HG02798 (cell line): ENCODE results near the gene DHX32.

Experiments
- ATAC-seq: cut with Tn5 transposase; IDR thresholded peaks from one replicate; pipeline ENCODE4 v1.9.1; 2021; ENCODE audit warnings: mild to moderate bottlenecking; ENCODE audit not compliant: unreplicated experiment, poor library complexity

DHX32 gene

DNA sequence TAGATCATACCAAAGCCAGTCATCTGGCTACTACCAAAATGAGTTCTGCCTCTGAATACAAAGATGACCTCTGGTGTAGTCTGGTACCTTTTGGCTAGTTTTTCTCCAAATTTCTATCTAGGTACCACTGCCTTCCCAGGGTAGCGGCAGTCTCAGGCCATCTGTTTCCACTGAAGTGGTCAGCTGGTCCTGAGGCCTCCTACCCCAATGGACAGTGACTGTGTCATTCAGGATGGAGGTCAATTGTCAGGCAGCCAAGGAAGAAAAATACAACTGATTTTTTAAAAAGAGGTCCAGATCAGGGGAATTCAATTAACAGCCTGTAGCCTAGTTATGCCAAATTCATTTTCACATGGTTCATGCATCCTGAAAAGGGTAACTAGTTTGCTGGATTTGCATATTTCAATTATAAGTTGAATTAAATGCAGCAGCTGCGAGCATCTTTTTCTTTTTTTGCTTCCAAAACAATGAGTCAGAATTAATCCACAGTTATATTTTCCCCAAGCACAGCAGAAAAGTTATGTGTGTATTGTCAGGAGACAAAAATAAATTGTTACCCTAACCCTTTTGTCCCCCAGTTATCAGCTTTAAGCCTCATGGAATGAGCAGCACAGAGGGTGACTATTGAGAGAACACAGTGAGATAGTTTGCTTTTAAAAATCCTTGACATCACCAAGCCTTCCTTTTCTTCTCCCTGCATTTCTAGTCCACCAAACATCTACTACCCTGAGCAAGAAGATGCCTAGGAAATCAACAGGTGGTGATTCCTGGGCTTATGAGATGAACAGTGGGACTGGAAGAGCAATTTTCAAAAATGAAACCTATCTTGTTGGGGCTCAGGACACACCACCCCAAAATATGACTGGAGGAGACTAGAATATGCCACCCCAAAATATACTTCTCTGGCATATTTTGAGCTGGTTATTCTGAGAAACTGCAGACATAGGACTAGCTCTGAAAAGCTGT lies 30.0 kb downstream of the DHX32 start:
- no peak for ATAC-seq

DNA sequence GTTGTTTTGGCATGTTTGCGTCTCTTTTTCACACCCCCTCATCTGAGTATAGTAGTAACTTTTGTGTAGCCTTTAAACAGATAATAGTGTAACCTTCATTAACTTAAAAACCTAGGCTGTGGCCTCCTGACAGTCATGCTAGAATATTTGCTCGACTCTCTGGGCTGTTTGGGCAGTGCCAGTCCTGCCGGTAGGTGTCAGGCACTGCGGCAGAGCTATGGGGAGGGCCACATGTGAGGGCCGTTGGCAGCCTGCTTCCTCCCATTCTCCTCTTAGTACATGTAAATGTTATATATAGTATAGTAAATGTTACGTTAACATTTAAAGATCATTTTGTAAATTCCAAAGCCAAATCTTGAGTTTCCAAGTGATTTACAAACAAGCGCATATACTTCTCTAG lies 31.6 kb downstream of the DHX32 start:
- no peak for ATAC-seq

DNA sequence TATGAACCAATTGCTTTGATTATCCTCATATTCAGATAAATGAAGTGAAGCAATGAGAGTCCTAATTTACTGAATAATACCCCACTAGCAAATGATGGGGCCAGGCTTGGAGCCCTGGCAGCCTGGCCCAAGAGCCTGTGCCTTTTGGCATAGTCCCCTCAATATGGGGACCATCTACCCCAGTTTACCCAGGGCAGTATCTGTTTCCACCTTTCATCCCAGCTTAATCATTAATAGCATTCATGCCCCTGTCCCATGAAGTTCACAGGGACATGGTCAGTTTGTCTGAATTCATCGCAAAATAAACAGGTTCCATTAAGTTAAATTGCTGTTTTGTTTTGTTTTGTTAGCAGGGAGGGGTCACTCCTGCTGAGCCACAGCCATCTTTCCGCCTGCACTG lies 32.2 kb downstream of the DHX32 start:
- ATAC-seq = no peak

GRCh38 chr10:125848371-125848770 lies 32.7 kb downstream of the DHX32 start:
- no peak for ATAC-seq

DNA sequence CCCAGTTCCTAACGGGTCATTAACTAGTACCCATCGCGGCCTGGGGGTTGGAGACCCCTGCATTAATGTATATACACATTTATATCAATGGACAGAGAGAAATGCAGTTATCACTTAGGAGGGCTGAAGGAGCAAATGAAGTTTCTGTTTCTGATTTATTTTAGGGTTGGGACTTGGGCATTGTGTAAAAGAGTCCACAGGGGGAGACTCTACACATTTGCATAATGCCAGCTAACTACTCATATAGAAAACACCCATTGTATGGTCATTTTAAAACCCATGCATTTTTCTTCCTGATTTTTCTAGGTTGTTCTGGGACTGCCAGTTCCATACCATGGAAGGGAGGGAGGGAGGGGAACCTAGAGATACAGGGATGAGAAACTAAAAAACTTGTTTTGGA lies 34.2 kb downstream of the DHX32 start:
- peak; percentile 60 for ATAC-seq

GRCh38 chr10:125845617-125846016 lies 35.5 kb downstream of the DHX32 start:
- no peak for ATAC-seq

- ATAC-seq = no peak
Observed at GRCh38 chr10:125844751-125845221, 36.3 kb downstream of the DHX32 start.

DNA sequence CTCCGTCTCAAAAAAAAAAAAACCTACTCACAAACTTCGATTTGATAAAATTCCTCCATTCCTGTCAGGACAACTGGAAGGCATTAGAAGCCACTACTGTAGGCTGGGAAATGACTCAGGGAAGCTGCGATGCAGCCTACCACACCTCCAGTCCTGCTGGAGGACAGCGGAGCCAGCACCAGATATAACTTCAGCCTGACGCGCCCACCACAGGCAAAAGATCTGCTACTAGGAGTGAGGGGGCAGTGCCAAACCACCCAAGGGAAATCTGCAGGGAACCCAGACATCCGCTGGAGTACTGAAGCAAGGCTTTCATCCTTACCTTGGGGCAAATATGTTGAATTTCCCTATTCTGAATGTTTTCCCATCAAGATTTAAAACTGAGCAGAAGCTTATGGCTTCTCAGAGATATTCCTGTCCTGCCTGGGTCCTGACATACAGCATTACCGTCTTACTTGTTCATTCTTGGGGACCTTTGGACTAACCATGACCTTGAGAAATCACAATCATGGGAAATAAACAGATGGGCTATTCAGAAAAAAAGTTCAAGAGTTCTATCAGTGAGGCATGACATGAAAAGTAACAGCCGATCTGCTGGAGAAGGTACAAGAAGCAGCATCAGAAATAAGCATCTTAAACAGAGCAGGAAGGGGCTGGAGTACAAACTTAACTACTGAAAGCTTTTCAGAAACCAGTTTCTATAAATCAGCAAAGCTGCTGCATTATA lies 37.3 kb downstream of the DHX32 start:
- no peak for ATAC-seq

- no peak for ATAC-seq
Observed at GRCh38 chr10:125840955-125841354, 40.1 kb downstream of the DHX32 start.

DNA sequence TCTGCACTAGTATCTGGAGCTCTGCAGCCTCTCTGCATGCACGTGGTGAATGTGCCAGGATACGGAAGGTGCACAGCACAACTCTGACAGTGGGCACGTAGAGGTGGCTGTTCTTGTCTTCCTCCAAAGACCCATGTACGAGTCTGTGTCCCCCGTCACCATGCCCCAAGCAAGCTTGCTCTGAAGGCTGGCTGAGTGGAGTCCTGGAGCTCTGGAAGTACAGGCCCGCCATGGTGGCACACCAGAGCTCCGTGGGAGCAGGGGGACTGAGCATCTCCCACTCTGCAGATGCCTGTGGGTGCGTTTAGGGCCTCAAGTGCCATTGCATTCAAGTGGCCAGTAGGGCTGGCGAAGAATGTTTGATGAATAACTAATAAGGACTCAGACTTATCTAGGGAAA lies 40.7 kb downstream of the DHX32 start:
- no peak for ATAC-seq

GRCh38 chr10:125838802-125839575 lies 42.1 kb downstream of the DHX32 start:
- ATAC-seq = no peak

DNA sequence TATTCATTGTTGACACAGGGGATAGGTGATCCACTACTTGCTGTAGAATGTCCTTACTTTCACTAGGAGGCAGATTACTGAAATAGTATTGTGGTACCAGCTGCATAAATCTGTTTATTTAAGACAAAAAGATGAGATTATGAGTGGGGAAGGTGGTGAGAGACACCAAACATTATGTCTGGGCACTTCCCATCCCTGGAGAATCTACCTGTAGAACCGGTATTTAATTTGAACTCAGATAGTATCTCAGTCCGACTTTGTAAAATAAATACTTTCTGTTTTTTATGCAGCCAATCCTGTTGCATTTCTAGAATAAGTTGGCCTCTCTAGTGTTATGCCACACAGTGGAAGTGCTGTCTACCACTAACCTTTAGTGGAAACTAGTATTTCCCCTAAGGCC lies 44.3 kb downstream of the DHX32 start:
- no peak for ATAC-seq

GRCh38 chr10:125828311-125828710 lies 52.8 kb downstream of the DHX32 start:
- ATAC-seq = no peak

DNA sequence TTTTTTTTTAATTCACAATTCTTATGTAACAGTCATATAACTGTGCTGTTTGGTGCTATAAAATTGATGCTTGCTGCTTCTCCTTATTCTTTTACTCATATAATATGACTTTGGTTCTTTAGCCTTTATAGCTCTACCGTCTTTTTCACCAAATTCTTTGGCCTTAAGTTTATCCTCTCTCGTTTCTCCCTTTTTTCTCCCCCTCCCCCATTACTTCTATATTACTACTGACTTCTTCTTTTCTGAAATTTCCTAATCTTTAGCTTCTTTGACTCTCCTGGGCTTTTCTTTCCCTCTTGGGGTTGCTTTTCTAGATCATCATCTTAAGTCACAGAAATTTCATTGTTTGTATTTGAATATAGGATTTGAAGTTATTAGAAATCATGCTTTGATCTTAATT lies 54.0 kb downstream of the DHX32 start:
- no peak for ATAC-seq

DNA sequence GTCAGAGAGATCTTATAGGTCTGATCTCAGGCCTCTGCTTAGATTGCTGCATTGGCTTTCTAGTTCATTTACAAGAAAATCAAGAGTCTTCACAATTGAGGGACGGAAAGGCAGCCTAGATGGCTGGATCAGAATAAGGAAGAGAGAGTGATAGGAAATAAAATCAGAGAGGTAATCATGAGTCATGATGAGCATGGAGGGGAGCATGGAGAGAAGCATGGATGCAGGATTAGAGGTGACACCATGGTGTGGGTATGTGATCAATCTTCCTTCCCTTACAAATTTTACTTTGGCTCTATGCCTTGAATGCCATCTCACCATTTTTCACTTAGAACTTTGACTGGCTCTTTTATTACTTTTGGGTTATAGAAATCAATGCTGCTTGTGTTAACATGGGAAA lies 56.4 kb downstream of the DHX32 start:
- no peak for ATAC-seq

DNA sequence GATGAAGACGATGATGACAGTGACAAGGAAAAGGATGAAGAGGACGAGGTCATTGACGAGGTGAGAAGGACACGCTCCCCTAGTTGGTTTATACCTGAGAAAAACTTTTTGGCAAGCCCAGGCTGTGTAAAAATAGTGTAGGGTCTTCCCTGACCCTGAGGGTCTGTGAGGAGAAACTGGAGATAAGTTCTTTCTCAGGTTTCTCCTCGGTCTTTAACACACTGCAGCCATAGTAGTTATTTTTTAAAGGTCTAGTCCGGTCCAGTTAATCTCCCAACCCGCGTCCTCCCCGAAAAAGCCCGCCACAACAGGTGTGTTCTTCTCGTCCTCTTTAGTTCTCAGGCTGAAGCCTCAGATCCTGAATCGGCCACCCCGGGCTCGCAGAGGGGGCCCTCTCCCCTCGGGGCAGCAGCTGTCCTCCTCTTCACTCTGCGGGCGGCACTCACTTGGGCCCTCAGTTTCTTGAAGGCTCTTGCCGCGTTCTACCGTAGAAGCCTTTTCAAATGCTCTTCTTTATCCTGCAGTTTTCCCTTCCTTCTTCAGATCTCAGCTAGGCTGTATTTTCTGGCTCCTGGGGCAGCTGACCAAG lies 57.3 kb downstream of the DHX32 start:
- ATAC-seq = no peak

DNA sequence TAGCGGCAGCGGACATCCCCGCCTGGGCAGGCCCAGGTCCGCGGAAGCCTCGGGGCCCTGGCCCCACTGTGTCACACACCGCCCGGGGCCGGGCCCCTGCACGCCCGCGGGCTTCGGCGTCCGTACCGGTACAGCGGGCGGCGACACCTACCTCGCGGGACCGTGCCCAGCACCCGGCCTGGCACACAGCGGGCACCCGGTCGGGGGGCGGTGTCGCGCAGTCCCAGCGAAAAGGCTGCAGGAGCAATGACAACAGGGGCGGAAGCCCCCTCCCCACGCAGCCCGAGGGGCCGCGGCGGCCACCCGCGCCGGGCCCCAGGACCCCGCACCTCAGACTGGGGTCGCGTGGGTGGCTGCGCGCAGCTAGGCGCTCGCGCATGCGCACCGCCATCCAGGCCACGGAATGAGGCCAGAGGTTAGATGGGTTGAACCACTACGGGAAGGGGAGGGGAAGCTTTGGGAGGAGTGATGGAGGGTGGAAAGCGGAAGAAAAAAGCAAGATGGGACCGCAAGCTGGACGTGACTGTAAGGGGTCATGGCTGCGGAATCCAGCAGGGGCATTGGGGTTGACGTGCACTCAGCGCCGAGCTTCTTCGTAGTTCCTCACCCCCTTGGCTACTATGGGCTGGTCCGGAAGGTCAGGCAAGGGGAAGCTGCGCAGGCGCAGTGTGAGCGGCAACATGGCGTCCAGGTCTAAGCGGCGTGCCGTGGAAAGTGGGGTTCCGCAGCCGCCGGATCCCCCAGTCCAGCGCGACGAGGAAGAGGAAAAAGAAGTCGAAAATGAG lies 58.0 kb downstream of the DHX32 start, which contains the start of the genes BCCIP and UROS:
Gene BCCIP (plus strand): TSS at position 669 of the 785 bp plus-strand sequence. CDS start 12 bp downstream, at position 681.
Gene UROS (minus strand): TSS at position 381 of the 785 bp plus-strand sequence. CDS start 6,759 bp downstream, outside the sequence.
- ATAC-seq = peak; percentile 86

GRCh38 chr10:125820701-125821100 lies 60.4 kb downstream of the DHX32 start:
- ATAC-seq = peak; percentile 54

DNA sequence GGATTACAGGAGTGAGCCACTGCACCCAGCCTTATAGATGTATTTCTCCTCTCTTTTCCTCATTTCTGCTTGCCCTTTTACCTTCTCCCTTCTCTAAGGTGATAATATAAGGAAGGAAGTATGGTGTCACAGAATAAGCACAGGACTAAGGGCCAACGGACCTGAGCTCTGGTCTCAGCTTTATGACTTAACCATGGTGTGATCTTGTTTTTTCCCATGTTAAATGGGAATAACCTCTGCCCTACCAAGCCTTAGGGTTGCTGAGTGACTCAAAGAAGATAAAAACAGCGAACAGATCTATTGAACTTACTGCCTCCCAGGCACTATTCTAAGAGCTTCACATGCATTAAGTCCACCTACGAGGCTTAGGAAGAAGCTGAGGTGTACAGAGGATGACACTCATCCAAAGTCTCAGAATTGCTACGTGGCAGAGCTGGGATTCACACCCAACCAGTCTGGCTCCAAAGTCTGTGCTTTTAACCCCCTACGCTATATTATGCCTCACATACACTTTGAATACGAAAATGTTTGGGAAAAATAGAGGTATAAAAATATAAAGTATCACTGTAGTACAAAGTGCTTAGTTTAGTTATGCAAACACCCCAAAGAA lies 63.6 kb downstream of the DHX32 start:
- no peak for ATAC-seq
